ENCODE data around the gene TNFRSF8. TPM values are rescaled to one million over a fixed set of nuclear protein-coding genes. Genes with fewer than 3 reads are reported as not detected.

TNFRSF8 gene
- total and polyA plus RNA-seq, 2 of the 13 experiments (the other 11 are each of a cell fraction or from before 2014, with no cell fraction given), result not detected

- H3K79me2 ChIP-seq (ENCODE audit: insufficient read depth, low read length), result no peaks in the 10 kb centered on the region
- in situ Hi-C loops (cut with HindIII; ENCODE audit: extremely low pct_ligation_motif_present, low pct_unique_long_range_greater_than_20kb), result no loop called here
- no peak for ATAC-seq
- no peaks in the 10 kb centered on the region for H4K20me1 ChIP-seq (ENCODE audit: insufficient read depth, low read length)
- TF ChIP-seq ZNF7 (CRISPR knock-in tag; IDR thresholded peaks at IDR 0.05) (no peak), EP300 (IDR thresholded peaks at IDR 0.05; ENCODE audit: low read depth in 2 of 2, low read length in 2 of 2) (no peak), EP300 (CRISPR knock-in tag; IDR thresholded peaks at IDR 0.05; ENCODE audit: borderline replicate concordance) (no peak), FOXK2 (IDR thresholded peaks at IDR 0.05) (no peak), SYNCRIP (IDR thresholded peaks at IDR 0.05; ENCODE audit: insufficient read depth, low read depth, low read length) (no peak)
- H3K4me2 ChIP-seq (ENCODE audit: low read depth, low read length), result no peak overlapping the region
- 59% methylated on average over 13 of the region's 18 CpGs for WGBS (ENCODE audit: low lambda C conversion rate)
- H3K9ac ChIP-seq (ENCODE audit: insufficient read depth, low read depth, low read length), result no peak overlapping the region
- no peak overlapping the region for H2AFZ ChIP-seq (ENCODE audit: low read length)
- peaks cover 2 to 11% of the 10 kb centered on the region in 2 experiments; a peak in 2 of 5 replicates for H3K27me3 ChIP-seq (ENCODE audit: control insufficient read depth in 1 of 2, insufficient read depth in 2 of 2, low read length in 2 of 2)
- POLR2A ChIA-PET, result interaction anchor here (0.7 kb wide), 1 partner anchor 19 kb away, joined by 3 read pairs; the partner anchor contains the start of gene MIIP
- no peaks in the 10 kb centered on the region for H3K36me3 ChIP-seq (replicated peaks in 1 of 2; ENCODE audit: control insufficient read depth in 1 of 2, insufficient read depth in 2 of 2, low read length in 2 of 2)
- intact Hi-C loops (cut with micrococcal nuclease; ENCODE audit: unreplicated experiment), result no loop called here
- CTCF ChIA-PET (ENCODE audit: low intra/inter-chr PET ratio, low total read pairs), result no interaction called here
- H3K9me3 ChIP-seq (ENCODE audit: low read length), result no peaks in the 10 kb centered on the region
- no peak overlapping the region for H3K4me3 ChIP-seq (replicated peaks in 1 of 3; ENCODE audit: insufficient read depth in 1 of 3, low read depth in 2 of 3, low read length in 3 of 3)
- H3K27ac ChIP-seq (ENCODE audit: extremely low read length, insufficient read depth, low read length), result no peak overlapping the region
- no TSS peak for BruUV-seq (replicated peaks)
- no peak for FAIRE-seq
- no peak for DNase-seq (ENCODE audit: low spot score)
- peaks cover 25% of the 10 kb centered on the region for H3K4me1 ChIP-seq (ENCODE audit: insufficient read depth, low read length)
Measured at GRCh38 chr1:12037486-12038355, 25.4 kb upstream of the TNFRSF8 start.

DNA sequence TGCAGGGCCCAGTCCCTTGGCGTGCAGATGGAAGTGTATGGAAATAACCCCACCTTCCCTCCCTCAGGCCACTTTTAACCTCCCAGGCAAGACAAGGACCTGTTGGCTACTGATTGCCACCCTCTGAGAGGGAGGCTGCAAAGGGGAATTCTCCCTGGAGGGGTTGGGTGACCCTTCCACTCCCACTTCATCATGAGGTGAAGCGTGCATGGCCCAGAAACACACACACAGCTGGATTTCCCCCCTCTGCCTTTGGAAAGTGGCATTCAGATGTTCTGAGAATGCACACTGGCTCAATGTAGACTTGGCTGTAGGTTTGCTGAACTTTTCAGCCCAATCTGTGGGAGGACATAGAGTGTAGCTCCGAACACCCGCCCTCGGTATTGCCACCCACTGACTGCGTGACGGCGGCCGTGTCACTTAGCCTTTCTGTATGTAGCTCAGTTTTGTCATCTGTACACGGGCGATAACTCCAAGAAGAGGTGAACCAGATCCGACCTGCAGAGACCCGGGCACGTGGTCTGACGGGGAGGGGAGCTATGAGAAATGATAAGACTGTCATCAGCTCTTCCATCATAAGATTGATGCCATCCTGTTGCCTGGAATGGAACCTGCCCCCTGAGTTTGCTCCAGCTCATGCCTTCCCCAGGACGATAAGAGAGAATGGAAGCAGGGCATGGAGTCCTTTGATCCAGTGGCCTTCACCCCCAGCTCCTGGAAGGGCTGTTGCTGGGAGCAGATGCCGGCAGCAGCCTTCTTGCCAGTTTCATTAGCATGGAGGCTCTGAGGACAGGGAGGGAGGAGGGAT is 24.5 kb upstream of the TNFRSF8 start:
- H3K9ac ChIP-seq (ENCODE audit: insufficient read depth, low read depth, low read length), result no peak overlapping the region
- no peak overlapping the region for H3K4me2 ChIP-seq (ENCODE audit: low read depth, low read length)
- WGBS (ENCODE audit: low lambda C conversion rate), result 66% methylated on average over 15 of the region's 17 CpGs
- CTCF ChIA-PET (ENCODE audit: low intra/inter-chr PET ratio, low total read pairs), result no interaction called here
- no peaks in the 10 kb centered on the region for H3K9me3 ChIP-seq (ENCODE audit: low read length)
- in situ Hi-C loops (cut with HindIII; ENCODE audit: extremely low pct_ligation_motif_present, low pct_unique_long_range_greater_than_20kb), result no loop called here
- peaks cover 2 to 11% of the 10 kb centered on the region in 2 experiments; a peak in 2 of 5 replicates for H3K27me3 ChIP-seq (ENCODE audit: control insufficient read depth in 1 of 2, insufficient read depth in 2 of 2, low read length in 2 of 2)
- no peak overlapping the region for H2AFZ ChIP-seq (ENCODE audit: low read length)
- DNase-seq (ENCODE audit: low spot score) (no peak), ATAC-seq (no peak), FAIRE-seq (no peak)
- H3K27ac ChIP-seq (ENCODE audit: extremely low read length, insufficient read depth, low read length), result no peak overlapping the region
- intact Hi-C loops (cut with micrococcal nuclease; ENCODE audit: unreplicated experiment), result no loop called here
- H3K36me3 ChIP-seq (replicated peaks in 1 of 2; ENCODE audit: control insufficient read depth in 1 of 2, insufficient read depth in 2 of 2, low read length in 2 of 2), result no peaks in the 10 kb centered on the region
- POLR2A ChIA-PET, result interaction anchor here (0.7 kb wide), 1 partner anchor 19 kb away, joined by 3 read pairs; the partner anchor contains the start of gene MIIP
- no TSS peak for BruUV-seq (replicated peaks)
- H3K79me2 ChIP-seq (ENCODE audit: insufficient read depth, low read length), result no peaks in the 10 kb centered on the region
- H4K20me1 ChIP-seq (ENCODE audit: insufficient read depth, low read length), result no peaks in the 10 kb centered on the region
- peaks cover 23% of the 10 kb centered on the region for H3K4me1 ChIP-seq (ENCODE audit: insufficient read depth, low read length)
- no peak overlapping the region for H3K4me3 ChIP-seq (replicated peaks in 1 of 3; ENCODE audit: insufficient read depth in 1 of 3, low read depth in 2 of 3, low read length in 3 of 3)
- TF ChIP-seq, protein P1, sequence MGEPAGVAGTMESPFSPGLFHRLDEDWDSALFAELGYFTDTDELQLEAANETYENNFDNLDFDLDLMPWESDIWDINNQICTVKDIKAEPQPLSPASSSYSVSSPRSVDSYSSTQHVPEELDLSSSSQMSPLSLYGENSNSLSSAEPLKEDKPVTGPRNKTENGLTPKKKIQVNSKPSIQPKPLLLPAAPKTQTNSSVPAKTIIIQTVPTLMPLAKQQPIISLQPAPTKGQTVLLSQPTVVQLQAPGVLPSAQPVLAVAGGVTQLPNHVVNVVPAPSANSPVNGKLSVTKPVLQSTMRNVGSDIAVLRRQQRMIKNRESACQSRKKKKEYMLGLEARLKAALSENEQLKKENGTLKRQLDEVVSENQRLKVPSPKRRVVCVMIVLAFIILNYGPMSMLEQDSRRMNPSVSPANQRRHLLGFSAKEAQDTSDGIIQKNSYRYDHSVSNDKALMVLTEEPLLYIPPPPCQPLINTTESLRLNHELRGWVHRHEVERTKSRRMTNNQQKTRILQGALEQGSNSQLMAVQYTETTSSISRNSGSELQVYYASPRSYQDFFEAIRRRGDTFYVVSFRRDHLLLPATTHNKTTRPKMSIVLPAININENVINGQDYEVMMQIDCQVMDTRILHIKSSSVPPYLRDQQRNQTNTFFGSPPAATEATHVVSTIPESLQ (CRISPR knock-in tag; conservative IDR thresholded peaks at IDR 0.05), result no peak
- TF ChIP-seq TCF12 (IDR thresholded peaks at IDR 0.05) (no peak), TCF12 (CRISPR knock-in tag; IDR thresholded peaks at IDR 0.05) (no peak), ZNF546 (CRISPR knock-in tag; conservative IDR thresholded peaks at IDR 0.05) (no peak), ETV5 (CRISPR knock-in tag; IDR thresholded peaks at IDR 0.05; ENCODE audit: borderline replicate concordance) (no peak), MIER2 (CRISPR knock-in tag; IDR thresholded peaks at IDR 0.05) (no peak), CEBPB (IDR thresholded peaks at IDR 0.05; ENCODE audit: borderline replicate concordance, low read depth, low read length) (no peak), ZNF234 (CRISPR knock-in tag; conservative IDR thresholded peaks at IDR 0.05) (no peak), RBFOX2 (IDR thresholded peaks at IDR 0.05; ENCODE audit: low read depth, low read length) (no peak), ZNF34 (CRISPR knock-in tag; IDR thresholded peaks at IDR 0.05; ENCODE audit: borderline replicate concordance) (no peak), ZNF569 (CRISPR knock-in tag; IDR thresholded peaks at IDR 0.05; ENCODE audit: borderline replicate concordance) (no peak)
